Astrocyte of the cerebellum (primary cell): ENCODE results near the gene AIFM3.

Experiments used
- DNase-seq: peaks from one replicate; pipeline ENCODE4 v3.0.0-alpha.2; 2011; ENCODE audit warnings: low read depth
- H3K4me3 ChIP-seq: 2 replicates; pipeline ENCODE4 v1.5.1; 2011; ENCODE audit warnings: mild to moderate bottlenecking, low read depth, low read length, moderate library complexity
- in situ Hi-C: cut with HindIII; loops from 2 replicates; pipeline ENCODE4 v1.10.0; 2017; ENCODE audit warnings: low sequenced_read_pairs
- TF ChIP-seq, protein P1 (sequence below): IDR thresholded peaks from 2 replicates; pipeline ENCODE4 v1.5.1; 2012; ENCODE audit warnings: low read length, low read depth, moderate library complexity, mild to moderate bottlenecking; ENCODE audit errors: missing control alignments

Gene AIFM3

DNA sequence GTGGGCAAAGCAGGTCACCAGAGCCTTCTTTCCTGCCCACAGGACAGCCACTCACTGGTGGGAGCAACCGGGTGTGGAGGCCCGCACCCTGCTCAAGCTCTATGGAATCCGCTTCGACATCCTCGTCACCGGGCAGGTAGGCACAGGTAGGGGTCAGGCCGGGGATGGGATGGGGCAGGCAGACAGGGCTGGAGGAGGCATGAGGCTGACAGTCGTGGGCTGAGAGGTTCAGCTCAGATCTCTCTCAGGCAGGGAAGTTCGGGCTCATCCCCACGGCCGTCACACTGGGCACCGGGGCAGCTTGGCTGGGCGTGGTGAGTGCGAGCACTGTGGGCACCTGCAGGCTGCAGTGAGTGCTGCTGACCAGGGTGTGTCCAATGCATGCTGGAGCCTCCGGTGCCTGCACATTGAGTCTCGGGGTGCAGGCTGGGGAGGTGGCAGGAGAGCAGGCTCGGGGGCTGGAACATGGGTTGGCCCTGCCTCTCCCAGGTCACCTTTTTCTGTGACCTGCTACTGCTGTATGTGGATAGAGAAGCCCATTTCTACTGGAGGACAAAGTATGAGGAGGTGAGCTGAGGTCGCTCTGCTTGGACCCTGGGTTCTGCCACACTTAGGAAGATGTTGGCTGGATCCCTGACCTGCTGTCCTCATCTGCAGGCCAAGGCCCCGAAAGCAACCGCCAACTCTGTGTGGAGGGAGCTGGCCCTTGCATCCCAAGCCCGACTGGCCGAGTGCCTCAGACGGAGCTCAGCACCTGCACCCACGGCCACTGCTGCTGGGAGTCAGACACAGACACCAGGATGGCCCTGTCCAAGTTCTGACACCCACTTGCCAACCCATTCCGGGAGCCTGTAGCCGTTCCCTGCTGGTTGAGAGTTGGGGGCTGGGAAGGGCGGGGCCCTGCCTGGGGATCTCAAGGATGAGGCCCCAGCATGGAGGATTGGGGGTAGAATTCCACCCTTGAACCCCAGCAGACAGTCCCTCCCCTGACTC lies 59.0 kb downstream of the AIFM3 start:
- no peak for DNase-seq
- in situ Hi-C loops, result no loop called here
- TF ChIP-seq, protein P1, sequence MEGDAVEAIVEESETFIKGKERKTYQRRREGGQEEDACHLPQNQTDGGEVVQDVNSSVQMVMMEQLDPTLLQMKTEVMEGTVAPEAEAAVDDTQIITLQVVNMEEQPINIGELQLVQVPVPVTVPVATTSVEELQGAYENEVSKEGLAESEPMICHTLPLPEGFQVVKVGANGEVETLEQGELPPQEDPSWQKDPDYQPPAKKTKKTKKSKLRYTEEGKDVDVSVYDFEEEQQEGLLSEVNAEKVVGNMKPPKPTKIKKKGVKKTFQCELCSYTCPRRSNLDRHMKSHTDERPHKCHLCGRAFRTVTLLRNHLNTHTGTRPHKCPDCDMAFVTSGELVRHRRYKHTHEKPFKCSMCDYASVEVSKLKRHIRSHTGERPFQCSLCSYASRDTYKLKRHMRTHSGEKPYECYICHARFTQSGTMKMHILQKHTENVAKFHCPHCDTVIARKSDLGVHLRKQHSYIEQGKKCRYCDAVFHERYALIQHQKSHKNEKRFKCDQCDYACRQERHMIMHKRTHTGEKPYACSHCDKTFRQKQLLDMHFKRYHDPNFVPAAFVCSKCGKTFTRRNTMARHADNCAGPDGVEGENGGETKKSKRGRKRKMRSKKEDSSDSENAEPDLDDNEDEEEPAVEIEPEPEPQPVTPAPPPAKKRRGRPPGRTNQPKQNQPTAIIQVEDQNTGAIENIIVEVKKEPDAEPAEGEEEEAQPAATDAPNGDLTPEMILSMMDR, result no peak
- H3K4me3 ChIP-seq, result no peak overlapping the region

DNA sequence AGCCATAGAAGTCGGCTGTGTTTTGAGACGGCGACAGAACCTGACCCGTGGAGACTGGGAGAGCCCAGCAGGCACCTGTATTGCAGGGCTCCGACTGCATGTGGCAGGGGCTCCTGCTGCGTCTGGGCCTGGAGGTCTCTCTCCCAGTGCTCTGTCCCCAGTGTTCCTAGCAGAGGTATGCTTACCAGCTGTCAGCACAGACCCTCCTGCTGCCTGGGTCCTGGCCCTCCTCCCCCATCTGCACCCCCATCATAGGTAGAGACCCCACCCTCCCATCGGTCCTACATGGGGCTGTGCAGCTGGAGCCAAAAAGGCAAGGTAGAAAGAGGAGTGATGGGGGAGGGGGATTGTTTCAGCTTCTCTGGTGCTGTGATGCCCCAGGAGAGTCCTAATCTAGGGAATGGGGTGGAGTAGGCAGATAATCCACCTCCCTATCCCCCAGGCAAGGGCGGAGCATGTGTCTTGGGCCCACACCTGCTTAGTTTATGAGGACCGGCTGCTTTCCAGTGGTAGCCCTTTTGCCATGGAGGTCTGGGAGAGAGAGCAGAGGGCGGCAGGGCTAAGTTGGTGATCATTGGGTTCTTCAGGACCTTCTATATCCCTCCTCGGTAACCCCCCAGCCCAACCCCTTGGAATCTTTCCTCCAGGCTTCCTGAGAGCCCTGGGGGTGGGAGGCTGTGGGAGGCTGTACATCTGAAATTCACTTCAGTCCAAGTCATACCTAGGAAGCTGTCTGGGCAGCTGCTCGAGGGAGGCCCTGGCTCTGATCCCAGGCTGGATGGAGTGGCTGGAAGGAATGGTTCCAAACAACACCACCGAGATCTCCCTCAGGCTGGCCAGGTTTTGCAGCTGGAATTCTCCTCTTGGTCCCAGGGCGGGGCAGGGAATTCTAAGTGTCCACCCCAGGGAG lies 60.0 kb downstream of the AIFM3 start:
- TF ChIP-seq, protein P1, result no peak
- H3K4me3 ChIP-seq, result no peak overlapping the region
- in situ Hi-C loops, result no loop called here
- peak; percentile 50 for DNase-seq

DNA sequence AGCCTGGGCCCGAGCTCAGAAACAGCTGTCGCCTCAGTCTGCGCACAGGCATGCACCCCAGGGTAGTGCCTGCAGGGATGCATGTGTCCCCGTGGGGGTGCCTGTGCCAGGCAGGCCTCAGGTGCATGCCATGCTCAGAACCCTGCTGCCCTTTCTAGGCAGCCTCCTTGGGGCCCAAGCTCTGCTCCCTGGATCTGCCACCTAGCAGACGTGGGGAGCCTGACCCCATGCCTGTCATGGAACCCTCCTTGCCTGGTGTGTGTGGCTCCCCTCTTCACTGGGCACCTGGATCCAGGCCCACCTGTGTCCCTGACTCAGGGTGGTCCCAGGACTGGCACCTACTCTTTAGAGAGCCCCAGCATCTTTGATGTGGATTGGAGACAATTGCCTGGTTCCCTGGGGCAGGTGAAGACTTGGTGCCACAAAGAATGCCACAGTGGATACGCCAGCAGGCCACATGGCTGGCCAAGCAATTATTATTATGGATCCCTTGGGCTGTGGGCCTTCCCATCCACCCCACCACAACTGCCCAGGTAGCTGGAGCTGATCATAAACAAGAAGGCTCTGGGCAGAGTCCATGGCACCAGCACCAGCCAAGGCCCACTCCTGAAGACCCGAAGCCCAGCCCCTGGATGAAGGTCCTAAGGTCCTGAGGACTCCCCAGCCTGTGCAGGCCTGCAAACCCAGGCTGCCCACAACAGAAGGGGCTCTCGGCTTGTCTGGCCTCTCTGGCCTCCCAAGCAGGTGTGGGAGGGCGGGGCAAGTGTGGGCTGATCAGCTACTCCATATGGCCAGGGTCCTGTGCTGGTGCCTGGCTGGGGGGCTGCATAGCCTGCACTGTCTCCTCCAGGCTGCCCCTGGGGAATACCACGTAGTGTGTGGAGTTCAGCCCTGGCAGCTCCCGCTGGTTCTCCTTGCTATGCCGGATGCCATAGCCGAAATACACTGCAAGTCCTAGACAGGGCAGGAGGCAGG lies 61.5 kb downstream of the AIFM3 start:
- no peak for DNase-seq
- H3K4me3 ChIP-seq, result no peak overlapping the region
- in situ Hi-C loops, result no loop called here
- TF ChIP-seq, protein P1, result no peak

DNA sequence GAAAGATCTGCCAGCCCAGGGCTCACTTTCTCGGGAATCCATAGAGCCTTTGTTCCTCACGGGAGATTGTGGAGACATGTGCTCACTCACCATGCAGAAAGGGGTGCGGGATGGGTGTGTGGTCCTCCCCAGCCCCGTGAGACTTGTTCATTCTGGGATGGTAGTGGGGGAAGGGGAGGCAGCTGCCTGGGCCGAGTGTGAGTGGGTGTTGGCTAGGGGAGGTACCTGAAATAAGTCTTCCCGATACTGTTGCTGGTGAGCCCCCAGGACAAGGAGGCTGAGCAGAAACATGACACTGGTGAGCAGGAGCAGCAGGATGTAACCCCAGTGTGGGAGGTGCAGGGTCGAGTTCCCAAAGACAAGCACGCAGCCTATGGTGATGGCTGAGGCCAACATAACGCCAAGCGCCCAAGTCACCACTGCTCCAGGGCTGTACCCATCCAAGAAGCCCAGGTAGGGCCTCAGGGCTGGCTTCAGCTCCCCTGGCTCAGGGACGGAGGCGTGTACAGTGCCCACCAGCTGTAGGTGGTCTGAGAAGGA lies 62.5 kb downstream of the AIFM3 start:
- no peak for DNase-seq
- in situ Hi-C loops, result no loop called here
- TF ChIP-seq, protein P1, result no peak
- H3K4me3 ChIP-seq, result no peak overlapping the region

DNA sequence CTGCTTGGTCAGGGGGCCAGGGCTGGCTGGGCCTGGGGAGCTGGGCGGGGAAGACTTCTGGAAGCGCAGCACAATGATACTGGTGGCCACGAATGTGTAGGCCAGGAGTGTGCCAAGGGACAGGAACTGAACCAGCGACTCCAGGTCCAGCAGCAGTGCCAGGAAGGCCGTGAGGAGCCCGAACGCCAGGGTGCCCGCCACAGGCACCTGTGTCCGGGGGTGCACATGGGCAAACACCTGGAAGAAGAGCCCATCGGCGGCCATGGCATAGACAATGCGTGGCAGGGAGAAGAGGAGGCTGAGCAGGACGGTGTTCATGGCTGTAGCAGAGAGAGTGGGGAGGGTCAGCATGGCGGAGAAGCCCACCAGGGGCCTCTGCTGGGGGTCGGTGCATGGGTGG lies 63.0 kb downstream of the AIFM3 start:
- no peak overlapping the region for H3K4me3 ChIP-seq

More for the DNA sequence above, 63.0 kb downstream of the AIFM3 start:
- TF ChIP-seq, protein P1, result no peak
- no peak for DNase-seq
- in situ Hi-C loops, result no loop called here
